ENCODE results near the gene PI4KB.
"Not testable (repeated sequence)": the region's sequence is repeated elsewhere in the genome, so short reads cannot be mapped to it uniquely, and the experiment has no call there.

Gene PI4KB

GRCh38 chr1:151327223-151327902, at the start of gene PI4KB:
Gene PI4KB, minus strand, starts transcription at chr1:151327416. Its CDS starts 10,935 bp downstream, at chr1:151316481.
- peak; percentile 63 for DNase-seq (ENCODE audit: low read depth)

GRCh38 chr1:151373196-151373595, 46.0 kb upstream of the PI4KB start:
- DNase-seq (ENCODE audit: low read depth) = no peak

GRCh38 chr1:151372058-151372934, 45.1 kb upstream of the PI4KB start, which contains the start of gene SELENBP1:
Gene SELENBP1, minus strand, starts transcription at chr1:151372705. Its CDS starts 64 bp downstream, at chr1:151372641.
- no peak for DNase-seq (ENCODE audit: low read depth)

- no peak for DNase-seq (ENCODE audit: low read depth)
Observed at GRCh38 chr1:151371370-151372057, 44.3 kb upstream of the PI4KB start.

- DNase-seq (ENCODE audit: low read depth) = no peak
Observed at GRCh38 chr1:151370211-151370911, 43.1 kb upstream of the PI4KB start.

- DNase-seq (ENCODE audit: low read depth) = no peak
Observed at GRCh38 chr1:151369621-151370048, 42.4 kb upstream of the PI4KB start.

- no peak for DNase-seq (ENCODE audit: low read depth)
Observed at GRCh38 chr1:151369302-151369610, 42.0 kb upstream of the PI4KB start.

- DNase-seq (ENCODE audit: low read depth) = no peak
Observed at GRCh38 chr1:151368393-151369301, 41.4 kb upstream of the PI4KB start.

GRCh38 chr1:151367658-151368392, 40.6 kb upstream of the PI4KB start:
- DNase-seq (ENCODE audit: low read depth) = no peak

- no peak for DNase-seq (ENCODE audit: low read depth)
Observed at GRCh38 chr1:151364996-151365395, 37.8 kb upstream of the PI4KB start.

GRCh38 chr1:151362308-151363155, 35.3 kb upstream of the PI4KB start:
- no peak for DNase-seq (ENCODE audit: low read depth)

GRCh38 chr1:151361883-151362282, 34.7 kb upstream of the PI4KB start:
- no peak for DNase-seq (ENCODE audit: low read depth)

GRCh38 chr1:151356696-151357095, 29.5 kb upstream of the PI4KB start:
- no peak for DNase-seq (ENCODE audit: low read depth)

GRCh38 chr1:151352021-151352718, 25.0 kb upstream of the PI4KB start:
- no peak for DNase-seq (ENCODE audit: low read depth)

- DNase-seq (ENCODE audit: low read depth) = not testable (repeated sequence)
Observed at GRCh38 chr1:151350323-151350722, 23.1 kb upstream of the PI4KB start.

GRCh38 chr1:151347523-151348246, 20.5 kb upstream of the PI4KB start:
- no peak for DNase-seq (ENCODE audit: low read depth)

GRCh38 chr1:151346769-151347522, 19.7 kb upstream of the PI4KB start, which contains the start of gene RFX5:
Gene RFX5, minus strand, starts transcription at chr1:151347252. Its CDS starts 932 bp downstream, at chr1:151346320.
- peak; percentile 82 for DNase-seq (ENCODE audit: low read depth)

All from stimulated activated CD8-positive, alpha-beta memory T cell treated with anti-CD3 and anti-CD28 coated beads, Interleukin-12 subunit alpha, Interleukin-12 subunit beta, amount 100 ng/mL, for 4 hours (primary cell).